ENCODE measurements around the gene SCAANT1. TPM values are rescaled to one million over a fixed set of nuclear protein-coding genes. Genes with fewer than 3 reads are reported as not detected.

The SCAANT1 gene
- total and polyA plus RNA-seq, 2 of the 8 experiments (the other 6 are each of a cell fraction or from before 2014, with no cell fraction given) = not detected

Small RNA genes within 50 kb of the gene (small RNA-seq; reads per million reads assigned to genes)
- not detected for gene SCAANT1 (ENCODE audit: insufficient read depth)

Other genes starting within 250 kb of the SCAANT1 start
- not detected in 2 replicates for gene C3orf49, start 93.1 kb downstream of the SCAANT1 start, total RNA-seq (2021; fragmentation: NEBNext Ultra II Directional; extraction: Animal tissue kit (Norgen Biotek cat#: 25700))
- not detected in 2 replicates for gene C3orf49, start 93.1 kb downstream of the SCAANT1 start, polyA plus RNA-seq (2011; rRNA removed)
- gene THOC7, start 48.6 kb downstream of the SCAANT1 start, total RNA-seq (2021; fragmentation: NEBNext Ultra II Directional; extraction: Animal tissue kit (Norgen Biotek cat#: 25700)) = 69.5 and 74.0 TPM in 2 replicates
- 9.0 and 18.7 TPM in 2 replicates for gene THOC7, start 48.6 kb downstream of the SCAANT1 start, polyA plus RNA-seq (2011; rRNA removed)
- 15.5 and 18.0 TPM in 2 replicates for gene ATXN7, start 48.5 kb downstream of the SCAANT1 start, total RNA-seq (2021; fragmentation: NEBNext Ultra II Directional; extraction: Animal tissue kit (Norgen Biotek cat#: 25700))
- 16.8 and 17.1 TPM in 2 replicates for gene ATXN7, start 48.5 kb downstream of the SCAANT1 start, polyA plus RNA-seq (2011; rRNA removed)
- 99.6 and 104 TPM in 2 replicates for gene PSMD6, start 111.1 kb upstream of the SCAANT1 start, total RNA-seq (2021; fragmentation: NEBNext Ultra II Directional; extraction: Animal tissue kit (Norgen Biotek cat#: 25700))
- gene PSMD6, start 111.1 kb upstream of the SCAANT1 start, polyA plus RNA-seq (2011; rRNA removed) = 31.9 and 43.7 TPM in 2 replicates